ENCODE results near the gene ZNF366.

Gene ZNF366

DNA sequence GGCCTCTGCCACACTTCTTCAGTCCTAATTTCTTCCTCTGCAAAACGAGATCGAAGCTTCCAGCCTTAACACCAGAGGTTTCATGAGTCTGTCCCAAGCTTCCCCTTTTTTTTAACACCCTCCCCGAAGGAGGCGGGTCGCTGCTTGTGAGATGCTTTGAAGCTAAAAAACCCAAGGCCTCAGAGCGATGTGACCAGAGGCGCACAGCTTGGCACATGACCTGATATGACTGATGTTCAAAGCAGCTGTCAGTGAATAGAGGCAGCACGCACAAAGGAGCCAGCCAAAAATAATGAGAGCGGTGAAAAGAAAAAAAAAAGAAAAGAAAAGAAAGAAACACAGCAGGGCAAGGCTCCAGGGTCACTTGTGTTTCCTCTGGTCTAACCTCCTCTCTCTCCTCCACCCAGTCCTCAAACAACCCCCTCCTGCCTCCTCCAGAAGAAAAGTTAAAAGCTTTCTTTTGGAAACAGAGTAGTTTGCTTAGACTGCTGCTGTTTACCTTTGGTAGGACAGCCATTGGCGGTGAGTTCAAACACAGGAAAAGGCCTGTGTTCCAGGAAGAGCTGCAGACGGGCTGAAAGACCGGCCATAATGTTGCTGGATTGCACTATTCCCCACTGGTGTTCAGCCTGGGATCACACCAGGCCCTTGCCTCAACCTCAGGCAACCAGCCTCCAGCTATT, 10.9 kb upstream of the ZNF366 start:
- DNase-seq, result peak; percentile 61

DNA sequence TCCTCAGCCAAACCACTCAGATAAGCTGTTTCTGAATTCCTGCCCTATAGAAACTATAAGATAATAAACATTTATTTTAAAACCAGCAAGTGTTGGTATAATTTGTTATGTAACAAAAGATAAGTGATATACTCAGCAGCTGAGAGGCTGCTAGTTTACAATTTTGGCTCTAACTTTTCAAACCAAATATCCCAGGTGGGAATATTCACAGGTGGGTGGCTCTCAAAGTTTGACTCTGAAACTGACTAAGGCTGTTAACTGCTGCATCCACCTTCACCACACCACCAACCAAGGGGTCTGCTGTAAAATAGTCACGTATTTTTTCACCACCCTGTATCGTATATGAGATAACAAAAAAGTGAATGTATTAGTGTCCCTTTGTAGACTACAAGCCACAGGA, 9.7 kb upstream of the ZNF366 start:
- DNase-seq, result no peak

DNA sequence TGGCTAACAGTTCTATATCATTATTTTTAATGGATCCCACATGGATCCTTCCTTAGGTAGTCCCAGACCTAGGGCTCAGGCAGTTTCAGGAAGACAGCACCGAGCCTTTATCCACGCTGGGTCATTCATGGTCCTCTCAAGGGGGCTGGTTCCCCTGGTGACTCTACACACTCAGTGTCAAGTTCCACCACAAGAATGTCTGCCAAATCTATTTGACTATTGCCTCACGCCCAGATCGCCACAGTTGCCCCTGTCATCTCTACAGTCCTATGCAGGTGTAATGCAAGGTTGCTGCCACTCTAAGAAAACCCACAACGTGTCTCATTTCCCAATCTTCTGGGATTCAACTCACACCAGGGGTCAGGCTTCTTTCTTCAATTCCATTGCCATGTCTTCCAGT, 8.0 kb upstream of the ZNF366 start:
- DNase-seq, result no peak

DNA sequence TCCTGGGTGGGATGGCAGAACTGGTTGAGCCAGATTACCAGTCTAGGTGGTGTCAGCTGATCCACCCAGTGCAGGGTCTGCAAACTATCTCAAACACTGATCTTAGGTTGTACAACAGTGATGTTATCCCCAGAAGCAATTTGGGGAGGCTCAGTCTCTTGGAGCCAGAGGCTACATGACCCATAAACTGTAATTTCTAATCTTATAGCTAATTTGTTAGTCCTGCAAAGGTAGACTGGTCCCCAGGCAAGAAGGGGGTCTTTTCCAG, 5.3 kb upstream of the ZNF366 start:
- DNase-seq, result no peak

DNA sequence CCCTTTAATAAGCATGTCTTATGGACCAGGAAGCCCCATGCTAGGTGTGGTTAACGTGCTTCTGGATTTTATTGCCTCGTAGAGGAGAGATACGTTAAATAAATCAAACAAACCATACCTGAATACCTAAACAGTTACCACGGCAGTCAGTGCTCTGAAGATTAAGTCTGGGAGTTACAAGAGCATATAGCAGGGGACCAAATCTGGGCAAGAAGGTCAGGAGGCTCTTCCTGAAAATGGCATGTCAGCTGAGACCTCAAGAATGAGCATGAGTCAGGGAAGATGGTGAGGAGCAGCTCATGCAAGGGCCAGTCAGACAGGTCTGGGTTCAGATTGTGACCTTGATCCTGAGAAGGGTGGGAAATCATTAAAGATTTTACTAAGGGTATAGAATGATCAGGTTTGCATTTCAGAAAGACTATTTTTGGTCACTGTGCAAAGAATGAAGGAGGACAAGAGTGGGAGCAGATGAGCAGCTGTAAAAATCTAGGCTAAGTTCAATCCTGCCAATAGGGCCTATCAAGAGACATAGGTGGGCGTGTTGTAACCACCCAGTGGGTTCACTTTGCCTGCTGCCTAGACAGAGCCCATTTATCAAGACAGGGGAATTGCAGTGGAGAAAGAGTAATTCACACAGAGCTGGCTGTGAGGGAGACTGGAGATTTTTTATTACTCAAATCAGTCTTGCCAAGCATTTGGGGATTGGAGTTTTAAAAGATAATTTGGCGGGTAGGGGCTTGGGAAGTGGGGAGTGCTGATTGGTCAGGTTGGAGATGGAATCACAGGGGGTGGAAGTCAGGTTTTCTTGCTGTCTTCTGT, 4.8 kb upstream of the ZNF366 start:
- DNase-seq, result no peak

DNA sequence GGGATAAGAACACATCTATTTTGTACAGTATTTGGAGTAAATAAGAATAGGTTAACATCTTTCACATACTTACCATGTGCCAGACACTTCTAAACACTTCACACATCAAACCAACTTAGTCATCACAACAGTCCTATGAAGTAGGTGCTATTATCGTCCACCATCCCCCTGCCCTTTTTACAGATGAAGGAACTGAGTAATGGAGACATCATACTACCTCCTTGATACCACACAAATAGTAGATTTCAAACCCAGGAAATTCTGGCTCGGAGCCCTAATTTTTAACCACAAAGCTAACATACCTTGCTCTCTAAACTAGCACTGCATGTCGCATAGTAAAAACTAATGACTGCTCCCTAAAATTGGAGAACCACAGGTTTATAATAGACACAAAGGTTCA, 4.2 kb upstream of the ZNF366 start:
- DNase-seq, result no peak

DNA sequence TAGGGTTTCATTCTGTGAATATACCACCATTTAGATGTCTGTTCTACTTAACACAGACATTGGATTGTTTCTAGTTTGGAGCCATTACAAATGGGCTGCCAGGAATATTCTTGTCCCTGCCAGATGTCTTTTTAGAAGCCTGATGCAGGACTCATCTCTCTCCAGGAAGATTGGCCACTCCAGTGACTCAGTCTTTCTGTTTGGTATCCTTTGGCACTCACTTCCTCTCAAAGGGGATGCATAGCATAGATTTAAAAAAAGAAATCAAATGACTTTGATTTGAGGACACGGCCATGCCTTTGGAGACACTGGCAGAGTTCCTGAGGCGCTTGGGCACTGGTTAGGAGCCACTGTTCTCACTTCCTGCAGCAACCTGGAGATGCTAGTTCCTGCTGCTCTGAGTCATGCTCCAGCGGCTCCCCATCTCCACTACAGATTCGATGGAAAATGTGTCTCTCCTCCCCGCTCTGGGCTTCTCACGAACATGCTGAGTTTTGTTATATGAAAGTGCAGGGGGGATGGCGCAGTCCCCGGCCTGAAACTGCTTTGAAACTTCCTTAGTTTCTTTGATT, 3.5 kb upstream of the ZNF366 start:
- no peak for DNase-seq

DNA sequence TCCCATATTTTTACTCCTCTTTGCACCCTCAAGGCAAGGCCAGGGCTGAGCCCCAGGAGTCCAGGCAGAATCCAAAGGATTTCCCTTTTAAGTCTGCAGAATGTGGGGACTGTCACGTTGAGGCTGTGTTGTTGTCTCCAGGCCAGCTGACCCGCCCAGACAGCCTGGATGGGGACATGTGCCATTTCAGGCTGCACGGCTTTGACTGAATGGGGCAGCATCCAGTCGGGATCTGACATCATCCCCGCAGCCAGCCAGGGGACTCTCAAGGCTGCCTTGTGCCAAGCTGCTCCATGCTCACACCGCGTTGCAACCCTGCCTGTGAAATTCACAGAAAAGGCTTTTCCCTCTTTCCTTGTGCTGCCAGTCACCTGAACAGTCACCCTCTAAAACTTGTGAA, 2.2 kb upstream of the ZNF366 start:
- DNase-seq, result no peak

DNA sequence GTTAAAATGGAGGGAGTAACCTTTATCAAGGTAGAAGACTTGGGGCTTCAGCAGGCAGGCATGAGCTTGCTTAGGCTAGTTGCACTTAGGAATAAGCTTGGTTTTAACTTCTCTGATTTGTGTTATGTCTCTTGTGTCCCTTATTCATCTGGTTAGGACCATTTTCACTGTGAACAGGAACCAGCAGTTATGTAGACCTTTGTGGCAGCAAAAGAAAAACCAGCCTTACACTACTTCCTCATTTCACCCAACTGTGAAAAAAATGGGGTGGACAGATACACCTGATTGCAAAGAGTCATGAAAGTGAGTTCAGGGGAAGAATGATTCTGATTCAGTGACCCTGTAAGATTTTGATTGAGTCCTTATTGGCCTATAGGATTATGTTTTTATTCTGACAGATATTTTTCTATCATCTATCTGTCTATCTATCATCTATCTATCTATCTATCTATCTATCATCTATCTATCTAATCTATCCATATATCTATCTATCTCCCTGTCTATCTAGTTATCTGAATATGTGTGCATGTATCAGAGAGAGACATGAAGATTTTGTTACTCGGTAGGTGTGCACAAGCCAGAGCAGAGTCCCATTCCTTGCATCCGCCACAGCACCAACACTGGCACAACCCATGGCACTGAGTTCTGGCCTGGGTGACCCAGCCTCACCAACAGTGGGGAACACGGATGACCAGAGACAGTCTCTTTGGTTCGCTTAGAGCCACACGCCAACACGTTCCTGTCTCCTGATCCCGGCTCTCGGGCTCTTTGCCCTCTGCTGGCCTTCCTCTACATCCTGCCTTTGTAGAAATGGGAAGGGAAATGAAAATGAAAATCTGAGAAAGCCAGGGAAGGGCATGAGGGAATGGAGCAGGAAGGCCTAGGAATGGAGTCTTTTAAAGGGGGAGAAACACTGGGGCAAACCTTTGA, 1.3 kb upstream of the ZNF366 start:
- no peak for DNase-seq

DNA sequence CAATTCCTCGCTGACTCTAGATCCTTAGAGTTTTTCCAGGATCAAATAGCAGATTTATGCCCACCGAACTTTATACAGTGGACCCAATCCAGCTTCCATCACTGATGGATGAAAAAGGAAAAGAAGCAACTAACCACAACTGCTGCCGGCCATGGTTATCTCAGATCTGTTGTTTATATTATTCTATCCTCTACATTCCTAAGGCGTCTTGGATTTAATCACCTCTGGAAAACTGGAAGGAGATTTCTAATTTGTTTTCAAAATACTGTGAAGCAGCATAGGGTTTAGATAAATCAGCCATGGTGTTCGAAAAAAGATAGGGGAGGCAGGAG, 663 bp upstream of the ZNF366 start:
- no peak for DNase-seq

DNA sequence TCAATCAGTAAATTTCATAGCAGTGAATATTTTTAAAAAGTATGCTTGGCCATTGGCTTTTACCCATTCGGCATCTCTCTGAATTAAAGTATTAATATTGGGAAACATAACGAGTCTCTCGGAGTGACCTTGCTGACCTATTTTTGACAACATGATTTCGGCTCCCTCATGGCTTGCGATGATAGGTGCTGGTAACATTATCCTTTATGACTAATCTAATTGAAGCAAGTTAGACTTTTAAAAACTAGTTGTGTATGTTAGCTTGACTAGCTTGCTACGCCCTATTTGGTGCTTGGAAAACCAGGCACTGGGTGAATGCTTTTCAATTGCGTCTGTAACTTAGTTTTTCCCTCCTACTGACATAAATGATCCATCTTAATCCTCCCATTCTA, 1.1 kb downstream of the ZNF366 start:
- no peak for DNase-seq

DNA sequence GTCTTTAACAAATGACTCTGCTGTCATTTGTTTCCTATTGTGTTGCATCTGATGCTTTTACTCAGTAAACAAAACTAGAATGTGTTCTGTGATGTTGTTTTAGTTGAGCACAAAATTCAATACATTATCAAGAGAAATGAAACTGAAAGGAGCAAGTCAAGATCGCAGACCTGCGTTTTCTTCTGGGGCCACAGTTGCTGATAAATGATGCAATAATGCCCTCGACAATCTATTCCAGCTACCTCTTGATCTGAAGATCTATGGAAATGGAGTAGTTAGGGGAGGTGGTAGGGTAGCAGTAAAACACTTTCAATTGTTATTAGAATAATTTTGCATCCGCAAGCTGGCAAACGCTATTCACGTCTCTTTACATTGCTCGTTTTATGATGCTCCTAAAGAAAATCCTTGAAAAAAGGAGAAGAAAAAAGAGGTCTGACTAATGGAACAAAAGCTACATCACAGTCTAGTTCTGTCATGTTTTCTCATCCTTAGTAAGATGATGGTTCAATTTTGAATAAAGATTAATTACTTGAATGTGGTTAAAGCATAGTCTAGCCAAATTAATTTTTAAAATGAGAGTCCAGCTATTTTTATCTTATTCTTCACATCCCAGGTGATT, 1.6 kb downstream of the ZNF366 start:
- no peak for DNase-seq

DNA sequence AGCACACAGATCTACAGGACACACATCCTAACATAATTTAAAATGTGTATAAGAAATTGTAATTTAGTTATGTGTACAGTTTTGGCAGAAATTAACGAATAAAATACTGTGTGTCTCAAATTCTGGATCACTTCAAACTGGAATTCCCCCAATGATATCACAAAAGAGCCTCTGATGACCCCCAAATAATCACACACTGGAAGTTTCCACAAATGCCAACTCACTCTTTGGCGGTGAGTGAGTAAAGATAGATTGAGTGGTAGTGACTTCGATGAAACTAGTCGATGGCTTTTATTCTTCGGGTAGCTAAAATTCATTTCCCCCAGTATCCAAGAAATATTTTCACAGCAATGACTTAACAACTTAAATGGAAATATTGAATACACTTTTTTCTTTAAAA, 2.2 kb downstream of the ZNF366 start:
- no peak for DNase-seq

DNA sequence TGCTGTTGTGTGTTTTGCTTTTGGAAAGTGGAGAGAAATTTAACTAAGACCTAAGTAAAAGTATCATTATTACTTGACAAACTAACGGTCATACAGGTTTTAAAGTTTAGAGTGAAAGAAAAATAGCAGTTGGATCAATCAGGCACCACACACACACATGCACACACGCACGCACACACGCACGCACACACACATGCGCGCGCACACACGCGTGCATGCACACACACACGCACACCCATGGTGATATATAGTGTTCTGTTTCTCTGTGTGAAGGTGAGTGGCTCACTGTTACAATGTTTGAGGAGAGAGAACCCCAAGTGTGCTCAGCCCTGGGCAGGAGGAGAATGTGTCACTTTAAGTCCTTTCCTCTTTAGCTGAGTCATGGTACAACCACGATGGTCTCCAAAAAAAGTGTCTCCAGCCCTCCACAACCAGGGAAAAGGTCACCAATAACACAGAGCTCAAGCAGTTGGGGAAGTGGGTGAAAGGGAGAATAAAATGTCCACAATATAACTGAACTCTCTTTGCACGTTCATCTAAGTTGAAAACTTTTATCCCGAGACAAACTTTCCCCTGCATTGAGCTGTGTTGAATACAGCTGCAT, 3.2 kb downstream of the ZNF366 start:
- no peak for DNase-seq

DNA sequence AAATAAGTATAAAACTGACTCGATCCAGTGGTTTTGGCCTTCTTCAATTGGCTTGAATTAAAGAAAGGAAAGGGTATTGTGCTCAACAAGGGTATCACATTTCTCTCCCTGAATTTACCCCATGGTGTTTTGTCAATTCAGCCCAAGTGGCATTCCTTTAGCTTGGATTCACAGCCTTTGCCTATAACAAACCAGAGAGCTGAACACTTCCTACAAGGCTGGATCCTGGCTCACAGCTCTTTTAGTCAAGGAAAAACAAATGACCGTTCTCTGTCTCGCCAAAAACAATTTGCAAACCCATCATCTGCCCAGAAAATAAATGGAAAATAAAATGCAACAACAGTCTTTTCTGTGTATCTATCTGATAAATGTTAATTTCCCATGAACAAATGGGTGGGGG, 5.7 kb downstream of the ZNF366 start:
- no peak for DNase-seq

DNA sequence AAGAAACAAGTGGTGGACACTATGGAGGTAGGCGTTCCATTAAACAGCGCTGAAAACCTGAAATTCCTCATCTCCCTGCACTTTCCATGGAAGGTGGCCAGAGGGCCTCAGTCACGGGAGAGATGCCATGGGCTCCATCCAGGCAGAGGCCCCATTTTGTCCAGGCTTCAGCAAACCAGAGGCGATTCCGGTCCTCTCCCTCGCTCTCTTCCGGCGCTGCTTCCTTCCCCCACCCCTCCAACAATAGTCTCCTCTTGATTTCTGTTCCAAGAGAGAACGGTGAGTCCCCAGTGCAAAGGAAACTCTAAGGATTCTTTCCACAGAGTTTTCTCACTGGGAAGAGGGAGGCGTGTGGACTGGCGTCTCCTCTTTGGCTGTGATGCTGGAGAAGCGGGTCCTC, 7.5 kb downstream of the ZNF366 start:
- DNase-seq, result no peak

DNA sequence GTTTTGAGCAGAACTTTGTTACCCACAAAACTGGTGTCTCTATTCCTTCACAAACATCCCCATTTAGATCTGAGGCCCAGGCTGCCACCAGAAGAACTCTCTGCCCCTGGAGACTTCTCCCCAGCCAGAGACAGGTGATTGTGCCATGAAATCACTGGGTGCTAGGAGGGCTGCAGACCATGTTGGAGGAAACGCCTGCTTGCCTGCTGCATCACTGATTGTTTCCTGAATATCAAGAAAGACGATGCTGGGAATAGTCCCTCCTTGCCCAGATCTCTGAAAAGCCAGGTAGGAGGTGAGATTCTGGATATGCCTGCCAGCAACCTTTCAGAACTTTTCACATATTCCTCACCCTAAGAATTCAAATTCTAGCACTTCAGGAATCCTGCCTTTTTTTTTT, 8.1 kb downstream of the ZNF366 start:
- DNase-seq, result no peak

DNA sequence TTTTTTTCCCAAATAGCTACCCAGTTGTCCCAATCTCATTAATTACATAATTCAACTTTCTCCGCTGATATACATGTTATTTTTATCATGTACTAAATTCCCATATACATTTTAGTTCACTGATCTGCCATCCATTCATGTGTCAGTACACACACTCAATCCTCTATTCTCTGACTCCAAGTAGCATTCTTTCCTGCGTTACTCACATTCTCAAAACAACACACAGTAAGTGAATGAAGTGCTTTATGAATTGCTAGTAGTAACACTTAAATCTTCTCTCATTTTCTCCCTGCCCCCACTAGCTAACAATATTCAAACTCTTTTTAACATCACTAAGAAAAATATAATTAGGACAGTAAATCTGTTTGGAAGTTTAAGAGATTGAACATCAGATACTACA, 8.9 kb downstream of the ZNF366 start:
- DNase-seq, result no peak

DNA sequence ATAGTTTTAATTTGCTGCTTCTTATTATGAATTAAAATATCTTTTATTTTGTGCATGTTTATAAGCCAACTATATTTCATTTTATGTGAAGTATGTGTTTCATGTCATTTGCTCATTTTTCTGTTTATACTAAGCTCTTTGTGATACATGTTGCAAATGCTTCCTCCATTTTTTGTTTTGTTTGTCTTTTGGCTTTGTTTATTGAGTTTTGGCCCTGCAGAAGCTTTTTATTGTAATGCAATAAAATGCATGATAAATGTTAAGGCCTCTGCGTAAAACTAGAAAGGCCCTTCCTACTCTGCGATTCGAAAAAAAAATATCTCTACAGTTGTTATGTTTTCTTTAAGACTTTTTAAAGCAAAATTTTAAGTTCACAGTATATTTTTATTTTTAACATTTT, 9.4 kb downstream of the ZNF366 start:
- DNase-seq, result no peak

DNA sequence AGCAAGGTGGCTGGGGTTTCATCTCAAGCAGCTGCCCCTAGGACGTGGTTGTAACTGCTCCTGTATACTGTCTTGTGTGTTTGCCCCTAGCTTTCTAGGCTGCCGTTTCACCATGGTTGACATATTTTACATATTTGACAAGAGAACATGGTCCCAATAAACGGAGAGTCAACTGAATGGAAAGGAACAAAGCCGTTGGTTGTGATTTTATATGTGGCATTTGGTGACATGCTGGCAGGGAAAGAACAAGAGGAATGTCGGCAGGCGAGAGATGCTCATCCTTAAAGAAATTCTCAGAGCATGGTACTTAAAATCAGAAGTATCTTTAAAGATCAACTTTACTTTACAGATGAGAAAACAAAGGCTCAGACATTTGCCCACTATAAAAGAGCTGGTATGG, 11.8 kb downstream of the ZNF366 start:
- no peak for DNase-seq

DNA sequence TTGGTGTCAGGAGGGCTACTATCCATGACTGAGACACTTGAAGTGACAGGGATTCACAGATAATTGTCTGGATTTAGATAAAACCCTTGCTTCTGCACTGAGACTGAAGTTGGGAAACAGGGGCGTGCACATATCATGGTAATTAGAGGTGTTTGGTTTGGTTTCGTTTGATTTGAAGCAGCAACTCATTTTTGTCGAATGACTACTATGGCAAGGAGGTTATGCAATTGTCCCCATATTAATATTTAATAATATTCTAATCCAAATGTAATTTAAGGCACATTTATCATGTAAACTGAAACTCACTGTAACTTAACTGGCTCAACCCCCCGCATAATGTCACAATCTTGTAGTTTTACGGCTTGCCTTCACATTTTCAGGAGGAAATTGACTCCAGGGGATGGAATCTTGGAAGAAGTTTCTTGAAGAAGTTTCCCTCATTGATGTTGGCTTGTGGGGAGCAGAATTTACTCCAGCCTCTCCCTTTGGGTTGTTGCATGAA, 12.5 kb downstream of the ZNF366 start:
- DNase-seq, result no peak

DNA sequence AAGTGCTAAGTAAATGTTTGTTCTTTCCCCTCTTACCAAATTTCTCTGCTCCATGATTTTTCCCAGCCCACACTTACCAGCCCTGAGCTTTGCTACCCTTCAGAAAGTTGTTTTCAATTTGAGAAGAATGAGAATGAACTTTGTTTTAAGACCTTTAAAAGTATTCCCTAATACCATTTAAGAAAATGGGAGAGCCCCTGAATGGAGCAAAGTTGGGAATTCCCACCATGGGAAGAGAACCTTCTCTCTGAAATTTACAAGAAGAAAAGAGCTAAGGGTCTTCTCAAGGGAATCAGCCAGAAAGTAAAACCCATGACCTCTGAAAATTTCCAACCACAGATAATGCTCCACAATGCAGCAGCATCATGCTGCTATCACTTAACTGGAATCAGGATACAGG, 17.7 kb downstream of the ZNF366 start:
- DNase-seq, result no peak

DNA sequence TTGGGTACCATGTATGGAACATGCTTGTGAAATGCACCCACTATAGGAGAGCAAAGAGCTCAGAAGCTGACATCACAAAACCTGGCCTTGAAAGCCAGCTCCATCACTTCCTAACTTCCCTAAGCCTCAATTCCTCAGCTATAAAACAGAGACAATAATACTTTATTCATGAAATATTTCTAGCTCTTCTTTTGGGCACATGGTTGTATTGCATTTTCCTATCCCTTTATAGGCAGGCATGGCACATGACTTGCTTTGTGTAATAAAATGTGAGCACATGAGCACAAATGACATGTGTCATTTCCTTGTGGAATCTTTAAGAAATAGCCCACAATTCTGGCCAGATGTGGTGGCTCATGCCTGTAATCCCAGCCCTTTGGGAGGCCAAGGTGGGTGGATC, 18.5 kb downstream of the ZNF366 start:
- no peak for DNase-seq
